ENCODE results near the gene AKIRIN2. TPM values are rescaled to one million over a fixed set of nuclear protein-coding genes. Genes with fewer than 3 reads are reported as not detected.

AKIRIN2 gene
- total and polyA plus RNA-seq, 9 of the 15 experiments (the other 6 are each of a cell fraction or from before 2014, with no cell fraction given): 5.8 to 63.9 (median 28.1) TPM

DNA sequence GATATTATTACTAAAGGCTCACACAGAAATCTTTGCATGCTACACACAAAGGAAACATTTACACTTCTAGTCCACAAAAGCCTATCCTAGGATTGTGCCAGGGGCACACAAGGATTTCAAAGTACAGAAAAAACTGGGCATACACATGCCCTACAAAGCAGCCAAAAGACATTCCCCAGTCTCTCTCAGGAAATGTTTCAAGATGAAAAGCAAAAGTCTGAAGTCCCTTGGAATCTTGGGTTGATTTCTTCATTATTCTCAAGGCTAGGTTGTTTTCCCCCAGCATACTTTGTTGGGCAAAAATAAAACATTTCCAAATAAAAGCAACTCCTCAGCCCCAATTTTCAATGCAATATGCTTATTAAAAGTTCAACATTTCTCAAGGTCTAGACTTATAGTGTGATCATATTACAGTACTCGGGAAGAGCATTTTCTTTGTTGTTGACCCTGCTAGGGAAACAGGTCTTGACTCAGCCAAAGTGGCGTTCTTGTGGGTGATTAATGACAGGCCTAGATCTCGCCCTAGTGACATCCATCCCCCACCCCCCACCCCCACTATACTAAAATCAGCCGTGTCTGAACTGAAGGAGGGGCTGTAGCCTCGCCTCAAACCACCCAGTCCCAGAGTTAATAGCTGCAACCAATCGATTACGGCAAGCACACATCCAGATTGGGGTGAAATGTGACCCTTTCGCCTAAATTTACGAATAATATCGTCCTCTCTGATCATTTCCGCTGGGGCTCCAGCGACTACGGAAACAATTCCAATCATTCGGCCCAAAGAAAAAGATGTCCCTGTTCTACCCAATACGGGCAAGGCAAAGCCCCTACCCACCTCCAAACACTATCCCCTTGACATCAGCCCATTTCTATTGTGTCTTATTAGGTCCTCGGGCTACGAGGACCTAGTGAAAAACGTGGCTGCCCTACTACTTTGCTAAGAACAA lies 1.4 kb downstream of the AKIRIN2 start (continued):
- TF ChIP-seq ZNF444 (CRISPR knock-in tag; IDR thresholded peaks at IDR 0.05): peak; percentile 87
- TF ChIP-seq, protein P1, sequence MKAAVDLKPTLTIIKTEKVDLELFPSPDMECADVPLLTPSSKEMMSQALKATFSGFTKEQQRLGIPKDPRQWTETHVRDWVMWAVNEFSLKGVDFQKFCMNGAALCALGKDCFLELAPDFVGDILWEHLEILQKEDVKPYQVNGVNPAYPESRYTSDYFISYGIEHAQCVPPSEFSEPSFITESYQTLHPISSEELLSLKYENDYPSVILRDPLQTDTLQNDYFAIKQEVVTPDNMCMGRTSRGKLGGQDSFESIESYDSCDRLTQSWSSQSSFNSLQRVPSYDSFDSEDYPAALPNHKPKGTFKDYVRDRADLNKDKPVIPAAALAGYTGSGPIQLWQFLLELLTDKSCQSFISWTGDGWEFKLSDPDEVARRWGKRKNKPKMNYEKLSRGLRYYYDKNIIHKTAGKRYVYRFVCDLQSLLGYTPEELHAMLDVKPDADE (conservative IDR thresholded peaks at IDR 0.05; ENCODE audit: control insufficient read depth, low read depth, low read length): 0 out of 2 replicates have a peak, but pooled peaks have one; percentile 36

DNA sequence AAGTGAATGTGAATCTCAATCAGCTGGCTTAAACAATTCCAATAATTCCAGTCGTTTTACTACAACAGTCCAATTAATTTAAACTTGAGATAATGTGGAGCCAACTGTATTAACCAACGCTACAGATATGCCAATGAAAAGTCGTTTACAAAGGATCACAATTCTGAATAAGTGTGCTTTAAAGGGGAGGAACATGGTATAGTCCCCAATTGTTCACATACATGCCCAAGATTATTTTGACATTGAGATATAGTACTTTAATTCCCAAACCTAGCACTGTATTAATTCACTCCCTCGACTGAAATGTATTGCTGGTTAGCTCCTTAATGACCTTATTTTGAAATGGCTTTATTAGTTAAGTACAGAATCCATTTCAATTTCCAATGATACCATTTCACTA lies 2.5 kb downstream of the AKIRIN2 start:
- Histone ChIP-seq H3K4me1 (replicated peaks in 1 of 2; ENCODE audit: control insufficient read depth in 2 of 2, insufficient read depth in 2 of 2, low read length in 2 of 2) (peaks cover 3 to 8% of the 10 kb centered on the region in 2 experiments), H3K36me3 (ENCODE audit: control insufficient read depth, insufficient read depth, low read length) (peaks cover 39% of the 10 kb centered on the region), H3K27me3 (ENCODE audit: control insufficient read depth in 2 of 2, insufficient read depth in 2 of 2, low read length in 2 of 2) (no peaks in the 10 kb centered on the region), H4K20me1 (replicated peaks; ENCODE audit: control insufficient read depth, insufficient read depth, low read length) (peaks cover 49% of the 10 kb centered on the region), H3K4me3 (peak overlapping the region; percentile 96), H3K4me2 (ENCODE audit: insufficient read depth, low read length) (peak overlapping the region; percentile 77), H3K79me2 (ENCODE audit: control insufficient read depth, insufficient read depth, low read length) (peaks cover 75% of the 10 kb centered on the region), H3K27ac (ENCODE audit: extremely low read depth, low read depth, low read length) (no peak overlapping the region), H3K9me1 (ENCODE audit: control insufficient read depth, insufficient read depth, low read length) (no peaks in the 10 kb centered on the region), H2AFZ (ENCODE audit: low read depth, low read length) (no peak overlapping the region), H3K9me3 (replicated peaks; ENCODE audit: control insufficient read depth, insufficient read depth, low read depth, low read length) (no peaks in the 10 kb centered on the region), H3K9ac (ENCODE audit: insufficient read depth in 1 of 2, low read depth in 2 of 2, low read length in 2 of 2) (peak overlapping the region in 1 of 2 experiments; percentile 90; a peak in 3 of 4 replicates)
- in situ Hi-C loops (cut with MboI): no loop called here
- no peak for DNase-seq (ENCODE audit: extremely low read depth in 1 of 4, low spot score in 3 of 4)
- ATAC-seq: no peak
- intact Hi-C loops (cut with micrococcal nuclease): loop anchor here (10.0 kb wide), 1 partner anchor 305 kb away; no protein-coding TSS in a partner anchor
- no peak for FAIRE-seq
- ChIA-PET POLR2A (interaction anchor here (0.7 to 7.8 kb wide), 13 partner anchors 9 to 940 kb away, joined by 3 to 77 read pairs (median 5); no protein-coding TSS in a partner anchor), CTCF (ENCODE audit: low intra/inter-chr PET ratio) (no interaction called here)
- 0% methylated on average over 4 of the region's 4 CpGs for WGBS (ENCODE audit: insufficient coverage, low coverage, missing lambda C conversion rate)
- no TSS peak for BruUV-seq (replicated peaks)
- TF ChIP-seq MGA (IDR thresholded peaks at IDR 0.05): no peak
